Neural cell (in vitro differentiated cells): ENCODE data around the gene MARK4. TPM values are rescaled to one million over a fixed set of nuclear protein-coding genes. Genes with fewer than 3 reads are reported as not detected.

ENCODE experiments used
- H2AFZ ChIP-seq: fragments of 200-600, 300-800 bp; sonication (generic), shearing (Covaris generic); 2 replicates; pipeline ENCODE4 v1.6.0; 2014; ENCODE audit warnings: low read depth, mild to moderate bottlenecking, antibody characterized with exemption, low read length, moderate library complexity
- H3F3A ChIP-seq: fragments of 200-600 bp; shearing (Covaris generic); 2 replicates; pipeline ENCODE4 v1.6.1; 2016; ENCODE audit warnings: mild to moderate bottlenecking, moderate library complexity, mixed read lengths, antibody characterized with exemption, low read length; ENCODE audit not compliant: insufficient read depth, poor library complexity, severe bottlenecking
- H3K27ac ChIP-seq: fragments of 200-600, 300-800 bp; sonication (generic), shearing (Covaris generic); 2 replicates; pipeline ENCODE4 v1.5.1; 2014; ENCODE audit warnings: mild to moderate bottlenecking, low read length, moderate library complexity
- H3K27me3 ChIP-seq: fragments of 300-800, 200-600 bp; sonication (generic), shearing (Covaris generic); 2 replicates; pipeline ENCODE4 v1.6.0; 2014; ENCODE audit warnings: mild to moderate bottlenecking, low read depth, low read length, moderate library complexity; ENCODE audit not compliant: insufficient read depth
- H3K36me3 ChIP-seq: fragments of 300-800, 200-600 bp; sonication (generic), shearing (Covaris generic); 2 replicates; pipeline ENCODE4 v1.5.1; 2014; ENCODE audit warnings: mild to moderate bottlenecking, antibody characterized with exemption, low read length, moderate library complexity; ENCODE audit not compliant: insufficient read depth
- H3K4me2 ChIP-seq: fragments of 300-800, 200-600 bp; sonication (generic), shearing (Covaris generic); 2 replicates; pipeline ENCODE4 v1.6.0; 2014; ENCODE audit warnings: mild to moderate bottlenecking, low read length
- H3K4me3 ChIP-seq: fragments of 300-800, 200-600 bp; sonication (generic), shearing (Covaris generic); 2 replicates; pipeline ENCODE4 v1.5.1; 2014; ENCODE audit warnings: mild to moderate bottlenecking, low read length, moderate library complexity
- H3K79me2 ChIP-seq: fragments of 200-600 bp; shearing (Covaris generic); replicated peaks from 2 replicates; pipeline ENCODE4 v1.6.0; 2014; ENCODE audit warnings: mild to moderate bottlenecking, low read length, moderate library complexity; ENCODE audit not compliant: insufficient read depth
- H3K9ac ChIP-seq: fragments of 300-800, 200-600 bp; sonication (generic), shearing (Covaris generic); 2 replicates; pipeline ENCODE4 v1.6.1; 2016; ENCODE audit warnings: mild to moderate bottlenecking, low read length, mixed read lengths
- H3K9me2 ChIP-seq: fragments of 200-600 bp; shearing (Covaris generic); 2 replicates; pipeline ENCODE4 v1.6.1; 2016; ENCODE audit warnings: mild to moderate bottlenecking, low read length, mixed read lengths; ENCODE audit not compliant: insufficient read depth
- H3K9me3 ChIP-seq: fragments of 200-600, 300-800 bp; sonication (generic), shearing (Covaris generic); 2 replicates; pipeline ENCODE4 v1.6.1; 2016; ENCODE audit warnings: mild to moderate bottlenecking, mixed run types, low read length, moderate library complexity, mixed read lengths
- H4K20me1 ChIP-seq: fragments of 200-600 bp; shearing (Covaris generic); 2 replicates; pipeline ENCODE4 v1.6.1; 2016; ENCODE audit warnings: mild to moderate bottlenecking, mixed run types; ENCODE audit not compliant: insufficient read depth
- EP300 ChIP-seq: fragments of 450-650 bp; conservative IDR thresholded peaks from 2 replicates; pipeline ENCODE4 v1.6.1; 2014; ENCODE audit warnings: antibody characterized with exemption, mild to moderate bottlenecking, moderate library complexity; ENCODE audit not compliant: poor library complexity, severe bottlenecking
- EZH2 ChIP-seq: fragments of 200-600, 300-800 bp; shearing (Covaris generic), sonication (generic); IDR thresholded peaks from 2 replicates; pipeline ENCODE4 v1.6.1; 2014; ENCODE audit warnings: antibody characterized with exemption, low read length, borderline replicate concordance, mild to moderate bottlenecking; ENCODE audit not compliant: insufficient read depth, poor library complexity, severe bottlenecking
- MXI1 ChIP-seq: fragments of 450-650 bp; conservative IDR thresholded peaks from 2 replicates; pipeline ENCODE4 v1.6.1; 2014; ENCODE audit warnings: antibody characterized with exemption, mild to moderate bottlenecking; ENCODE audit not compliant: poor library complexity, severe bottlenecking
- POLR2AphosphoS5 ChIP-seq: IDR thresholded peaks from 2 replicates; pipeline ENCODE4 v1.6.1; 2012
- RAD21 ChIP-seq: fragments of 450-650 bp; conservative IDR thresholded peaks from 2 replicates; pipeline ENCODE4 v1.6.1; 2014; ENCODE audit warnings: antibody characterized with exemption, mild to moderate bottlenecking, moderate library complexity
- SMC3 ChIP-seq: fragments of 450-650 bp; conservative IDR thresholded peaks from 2 replicates; pipeline ENCODE4 v1.6.1; 2014; ENCODE audit warnings: antibody characterized with exemption, mild to moderate bottlenecking, moderate library complexity; ENCODE audit not compliant: poor library complexity
- TAF1 ChIP-seq: IDR thresholded peaks from 2 replicates; pipeline ENCODE4 v1.6.1; 2012; ENCODE audit warnings: low read depth
- polyA plus RNA-seq: library from polyadenylated mRNA; depleted of rRNA; stranded (reverse); fragments of >200 nt; gene quantifications from 2 replicates; pipeline ENCODE4 v1.2.3, GENCODE V29; 2014
- TF ChIP-seq, protein P1 (sequence below): IDR thresholded peaks from 2 replicates; pipeline ENCODE4 v1.6.1; 2012; ENCODE audit warnings: borderline replicate concordance
- TF ChIP-seq, protein P2 (sequence below): fragments of 450-650 bp; IDR thresholded peaks from 2 replicates; pipeline ENCODE4 v1.5.1; 2014; ENCODE audit warnings: antibody characterized with exemption, mild to moderate bottlenecking, moderate library complexity; ENCODE audit not compliant: poor library complexity, severe bottlenecking

MARK4 gene
- polyA plus RNA-seq, 1 donor from 2014 or later: 11.6 TPM

DNA sequence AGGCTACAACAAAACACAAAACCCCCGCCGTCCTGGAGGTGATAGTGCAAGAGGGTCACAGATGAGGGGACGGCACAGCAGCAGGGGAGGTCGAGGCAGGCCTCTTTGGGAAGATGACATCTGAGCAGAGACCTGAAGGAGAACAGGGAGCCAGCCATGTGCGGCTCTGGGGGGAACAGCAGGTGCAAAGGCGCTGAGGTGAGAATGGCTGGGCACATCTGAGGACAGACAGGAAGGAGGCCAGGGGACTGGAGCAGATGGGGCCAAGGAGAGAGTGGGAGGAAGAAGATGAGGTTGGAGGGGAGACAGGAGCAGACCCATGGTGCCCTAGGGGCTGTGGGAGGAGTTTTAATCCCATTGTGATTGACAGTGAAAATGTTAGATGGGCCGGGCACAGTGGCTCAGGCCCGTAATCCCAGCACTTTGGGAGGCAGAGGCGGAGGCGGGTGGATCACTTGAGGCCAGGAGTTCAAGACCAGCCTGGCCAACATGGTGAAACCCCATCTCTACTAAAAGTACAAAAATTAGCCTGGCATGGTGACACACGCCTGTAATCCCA lies 73.4 kb downstream of the MARK4 start:
- Histone ChIP-seq H3K79me2 (no peaks in the 10 kb centered on the region), H3K4me2 (no peak overlapping the region), H3K4me3 (no peak overlapping the region), H3K27me3 (no peaks in the 10 kb centered on the region), H3K36me3 (no peaks in the 10 kb centered on the region), H4K20me1 (no peaks in the 10 kb centered on the region), H3K9me2 (no peaks in the 10 kb centered on the region), H3K9ac (no peak overlapping the region), H3K27ac (no peak overlapping the region), H3F3A (no peaks in the 10 kb centered on the region), H3K9me3 (no peaks in the 10 kb centered on the region), H2AFZ (no peak overlapping the region)
- TF ChIP-seq TAF1 (no peak), RAD21 (no peak), EZH2 (no peak), EP300 (no peak)
- TF ChIP-seq, protein P1, sequence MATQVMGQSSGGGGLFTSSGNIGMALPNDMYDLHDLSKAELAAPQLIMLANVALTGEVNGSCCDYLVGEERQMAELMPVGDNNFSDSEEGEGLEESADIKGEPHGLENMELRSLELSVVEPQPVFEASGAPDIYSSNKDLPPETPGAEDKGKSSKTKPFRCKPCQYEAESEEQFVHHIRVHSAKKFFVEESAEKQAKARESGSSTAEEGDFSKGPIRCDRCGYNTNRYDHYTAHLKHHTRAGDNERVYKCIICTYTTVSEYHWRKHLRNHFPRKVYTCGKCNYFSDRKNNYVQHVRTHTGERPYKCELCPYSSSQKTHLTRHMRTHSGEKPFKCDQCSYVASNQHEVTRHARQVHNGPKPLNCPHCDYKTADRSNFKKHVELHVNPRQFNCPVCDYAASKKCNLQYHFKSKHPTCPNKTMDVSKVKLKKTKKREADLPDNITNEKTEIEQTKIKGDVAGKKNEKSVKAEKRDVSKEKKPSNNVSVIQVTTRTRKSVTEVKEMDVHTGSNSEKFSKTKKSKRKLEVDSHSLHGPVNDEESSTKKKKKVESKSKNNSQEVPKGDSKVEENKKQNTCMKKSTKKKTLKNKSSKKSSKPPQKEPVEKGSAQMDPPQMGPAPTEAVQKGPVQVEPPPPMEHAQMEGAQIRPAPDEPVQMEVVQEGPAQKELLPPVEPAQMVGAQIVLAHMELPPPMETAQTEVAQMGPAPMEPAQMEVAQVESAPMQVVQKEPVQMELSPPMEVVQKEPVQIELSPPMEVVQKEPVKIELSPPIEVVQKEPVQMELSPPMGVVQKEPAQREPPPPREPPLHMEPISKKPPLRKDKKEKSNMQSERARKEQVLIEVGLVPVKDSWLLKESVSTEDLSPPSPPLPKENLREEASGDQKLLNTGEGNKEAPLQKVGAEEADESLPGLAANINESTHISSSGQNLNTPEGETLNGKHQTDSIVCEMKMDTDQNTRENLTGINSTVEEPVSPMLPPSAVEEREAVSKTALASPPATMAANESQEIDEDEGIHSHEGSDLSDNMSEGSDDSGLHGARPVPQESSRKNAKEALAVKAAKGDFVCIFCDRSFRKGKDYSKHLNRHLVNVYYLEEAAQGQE: no peak
- TF ChIP-seq, protein P2, sequence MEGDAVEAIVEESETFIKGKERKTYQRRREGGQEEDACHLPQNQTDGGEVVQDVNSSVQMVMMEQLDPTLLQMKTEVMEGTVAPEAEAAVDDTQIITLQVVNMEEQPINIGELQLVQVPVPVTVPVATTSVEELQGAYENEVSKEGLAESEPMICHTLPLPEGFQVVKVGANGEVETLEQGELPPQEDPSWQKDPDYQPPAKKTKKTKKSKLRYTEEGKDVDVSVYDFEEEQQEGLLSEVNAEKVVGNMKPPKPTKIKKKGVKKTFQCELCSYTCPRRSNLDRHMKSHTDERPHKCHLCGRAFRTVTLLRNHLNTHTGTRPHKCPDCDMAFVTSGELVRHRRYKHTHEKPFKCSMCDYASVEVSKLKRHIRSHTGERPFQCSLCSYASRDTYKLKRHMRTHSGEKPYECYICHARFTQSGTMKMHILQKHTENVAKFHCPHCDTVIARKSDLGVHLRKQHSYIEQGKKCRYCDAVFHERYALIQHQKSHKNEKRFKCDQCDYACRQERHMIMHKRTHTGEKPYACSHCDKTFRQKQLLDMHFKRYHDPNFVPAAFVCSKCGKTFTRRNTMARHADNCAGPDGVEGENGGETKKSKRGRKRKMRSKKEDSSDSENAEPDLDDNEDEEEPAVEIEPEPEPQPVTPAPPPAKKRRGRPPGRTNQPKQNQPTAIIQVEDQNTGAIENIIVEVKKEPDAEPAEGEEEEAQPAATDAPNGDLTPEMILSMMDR: no peak

DNA sequence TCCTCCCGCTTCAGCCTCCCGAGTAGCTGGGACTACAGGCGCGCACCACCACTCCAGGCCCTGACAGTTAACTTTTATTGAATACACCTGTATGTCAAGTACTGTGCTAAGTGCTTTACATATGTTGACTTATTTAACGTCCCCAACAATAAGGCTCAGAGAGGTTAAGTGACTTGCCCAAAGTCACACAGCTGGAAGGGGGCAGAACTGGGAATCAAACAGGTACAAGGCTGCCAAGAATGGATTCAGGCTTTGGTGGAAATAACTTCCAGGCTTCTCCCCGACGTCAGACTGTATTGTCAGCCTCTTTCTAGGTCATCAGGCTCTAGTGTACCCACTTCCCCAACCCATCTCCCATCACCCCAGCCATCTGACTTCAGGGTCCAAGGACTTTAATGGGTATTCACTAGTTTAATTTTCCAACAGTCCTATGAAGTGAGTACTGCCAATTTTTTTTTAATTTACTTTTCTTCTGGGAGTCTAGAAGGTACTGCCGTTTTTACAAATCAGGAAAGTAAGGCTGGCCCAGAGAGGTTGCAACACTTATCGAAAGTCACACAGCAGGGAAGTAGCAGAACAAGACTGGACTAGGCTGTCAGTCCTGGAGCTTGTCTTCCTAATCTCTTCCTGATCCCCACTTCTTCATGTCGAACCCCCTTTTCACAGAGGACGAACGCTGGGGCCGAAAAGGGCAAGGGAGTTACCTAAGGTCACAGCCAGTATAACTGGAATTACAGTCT lies 76.5 kb downstream of the MARK4 start:
- no peaks in the 10 kb centered on the region for H3K79me2 ChIP-seq
- no peak overlapping the region for H3K27ac ChIP-seq
- H3K4me2 ChIP-seq: no peak overlapping the region
- TF ChIP-seq, protein P2: no peak
- TF ChIP-seq RAD21 (no peak), TAF1 (no peak), SMC3 (no peak), EZH2 (no peak), EP300 (no peak), MXI1 (no peak), POLR2AphosphoS5 (no peak)
- TF ChIP-seq, protein P1: no peak
- no peaks in the 10 kb centered on the region for H3K27me3 ChIP-seq
- no peaks in the 10 kb centered on the region for H3K9me2 ChIP-seq
- no peaks in the 10 kb centered on the region for H4K20me1 ChIP-seq
- no peak overlapping the region for H2AFZ ChIP-seq
- no peak overlapping the region for H3K4me3 ChIP-seq
- H3F3A ChIP-seq: no peaks in the 10 kb centered on the region
- no peaks in the 10 kb centered on the region for H3K36me3 ChIP-seq
- no peak overlapping the region for H3K9ac ChIP-seq
- H3K9me3 ChIP-seq: no peaks in the 10 kb centered on the region
